H1 (cell line): ENCODE measurements around the gene PSMB5.

ENCODE experiments used
- CBX5 ChIP-seq: fragments of 300-800, 300-1000 bp; sonication (generic); IDR thresholded peaks from 2 replicates; pipeline ENCODE4 v1.7.1; 2016; ENCODE audit warnings: antibody characterized with exemption, low read length, low read depth
- EP300 ChIP-seq, 2 experiments: IDR thresholded peaks; 1 replicate in 1 of 2; 2 replicates in 1 of 2; pipeline ENCODE4 v1.6.1; 2011 to 2012; ENCODE audit warnings: low read depth in 2 of 2, low read length in 2 of 2, mild to moderate bottlenecking in 2 of 2, borderline replicate concordance in 1 of 2, inconsistent platforms in 1 of 2, moderate library complexity in 1 of 2
- EZH2 ChIP-seq: fragments of 200-600 bp; sonication (generic); IDR thresholded peaks from 2 replicates; pipeline ENCODE4 v1.7.1; 2012; ENCODE audit warnings: low read depth, mild to moderate bottlenecking, moderate library complexity, low read length, inconsistent platforms; ENCODE audit not compliant: severe bottlenecking
- KDM1A ChIP-seq: fragments of 200-600, 300-600 bp; sonication (generic); IDR thresholded peaks from 2 replicates; pipeline ENCODE4 v1.7.1; 2016; ENCODE audit warnings: mild to moderate bottlenecking, low read length, borderline replicate concordance
- POLR2AphosphoS5 ChIP-seq: IDR thresholded peaks from 2 replicates; pipeline ENCODE4 v1.6.1; 2011; ENCODE audit warnings: low read depth, low read length
- RFX5 ChIP-seq: IDR thresholded peaks from 2 replicates; pipeline ENCODE4 v1.6.1; 2011; ENCODE audit warnings: low read depth, low read length, improper control_type of control experiment, borderline replicate concordance
- TEAD4 ChIP-seq: IDR thresholded peaks from 2 replicates; pipeline ENCODE4 v1.6.1; 2012; ENCODE audit warnings: low read depth, low read length, inconsistent platforms, mixed read lengths
- TF ChIP-seq, protein P1 (sequence below), 3 experiments: IDR thresholded peaks; 1 replicate in 2 of 3; 2 replicates in 1 of 3; pipeline versions ENCODE4 v1.5.1 to v1.6.1; 2011; ENCODE audit warnings: low read length in 3 of 3, mild to moderate bottlenecking in 3 of 3, inconsistent platforms in 2 of 3, low read depth in 1 of 3, moderate library complexity in 1 of 3; ENCODE audit not compliant: insufficient read depth in 1 of 3; ENCODE audit errors: control extremely low read depth in 1 of 3

DNA sequence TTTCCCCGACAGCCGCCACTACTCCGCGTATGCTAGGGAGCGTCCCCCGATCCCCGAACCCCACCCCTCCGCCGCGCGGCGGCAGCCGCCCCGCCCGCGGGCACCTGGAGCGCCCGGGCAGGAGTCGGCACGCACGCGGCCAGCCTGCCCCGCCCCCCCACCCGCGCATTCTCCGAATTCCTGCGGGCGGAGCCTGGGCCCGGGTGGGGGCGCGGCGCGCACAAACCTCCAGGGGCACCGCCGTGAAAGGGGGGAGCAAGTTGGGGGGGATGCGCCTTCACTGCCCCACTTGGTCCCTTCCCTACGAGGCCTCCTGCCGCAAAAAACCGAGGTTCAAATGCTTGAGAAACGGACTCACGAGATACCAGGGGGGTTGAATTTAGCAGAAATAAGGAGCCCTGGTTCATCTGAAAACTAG is 54.0 kb downstream of the PSMB5 start:
- TF ChIP-seq RFX5 = no peak
- TF ChIP-seq, protein P1, sequence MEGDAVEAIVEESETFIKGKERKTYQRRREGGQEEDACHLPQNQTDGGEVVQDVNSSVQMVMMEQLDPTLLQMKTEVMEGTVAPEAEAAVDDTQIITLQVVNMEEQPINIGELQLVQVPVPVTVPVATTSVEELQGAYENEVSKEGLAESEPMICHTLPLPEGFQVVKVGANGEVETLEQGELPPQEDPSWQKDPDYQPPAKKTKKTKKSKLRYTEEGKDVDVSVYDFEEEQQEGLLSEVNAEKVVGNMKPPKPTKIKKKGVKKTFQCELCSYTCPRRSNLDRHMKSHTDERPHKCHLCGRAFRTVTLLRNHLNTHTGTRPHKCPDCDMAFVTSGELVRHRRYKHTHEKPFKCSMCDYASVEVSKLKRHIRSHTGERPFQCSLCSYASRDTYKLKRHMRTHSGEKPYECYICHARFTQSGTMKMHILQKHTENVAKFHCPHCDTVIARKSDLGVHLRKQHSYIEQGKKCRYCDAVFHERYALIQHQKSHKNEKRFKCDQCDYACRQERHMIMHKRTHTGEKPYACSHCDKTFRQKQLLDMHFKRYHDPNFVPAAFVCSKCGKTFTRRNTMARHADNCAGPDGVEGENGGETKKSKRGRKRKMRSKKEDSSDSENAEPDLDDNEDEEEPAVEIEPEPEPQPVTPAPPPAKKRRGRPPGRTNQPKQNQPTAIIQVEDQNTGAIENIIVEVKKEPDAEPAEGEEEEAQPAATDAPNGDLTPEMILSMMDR (IDR thresholded peaks at IDR 0.05; ENCODE audit: control extremely low read depth in 1 of 3, insufficient read depth in 1 of 3, low read depth in 1 of 3, low read length in 3 of 3) = no peak
- TF ChIP-seq KDM1A = no peak
- peak; percentile 96 for TF ChIP-seq TEAD4
- TF ChIP-seq EP300 (IDR thresholded peaks at IDR 0.05; ENCODE audit: borderline replicate concordance in 1 of 2, low read depth in 2 of 2, low read length in 2 of 2) = no peak; a peak in 1 of 3 replicates
- peak; percentile 73 for TF ChIP-seq POLR2AphosphoS5
- no peak for TF ChIP-seq CBX5
- TF ChIP-seq EZH2 = no peak
